ENCODE measurements around the gene OGN. TPM values are rescaled to one million over a fixed set of nuclear protein-coding genes. Genes with fewer than 3 reads are reported as not detected.

Gene OGN
- total and polyA plus RNA-seq, 4 donors = 175 to 803 (median 277) TPM

GRCh38 chr9:92380603-92381002 lies 23.8 kb downstream of the OGN start:
- DNase-seq = no peak

GRCh38 chr9:92378865-92379560 lies 25.4 kb downstream of the OGN start:
- no peak for DNase-seq
- Histone ChIP-seq H3K4me3 (ENCODE audit: low read length in 2 of 2) (no peak overlapping the region), H3K4me1 (ENCODE audit: control insufficient read depth in 1 of 2, insufficient read depth in 2 of 2, low read length in 2 of 2) (peaks cover 0 to 3% of the 10 kb centered on the region in 2 donors), H3K27ac (ENCODE audit: low read depth in 1 of 2, low read length in 2 of 2) (no peak overlapping the region), H3K36me3 (ENCODE audit: control insufficient read depth in 1 of 2, insufficient read depth in 2 of 2, low read length in 1 of 2) (no peaks in the 10 kb centered on the region), H3K27me3 (ENCODE audit: control insufficient read depth in 1 of 2, insufficient read depth in 2 of 2, low read length in 1 of 2) (no peaks in the 10 kb centered on the region), H3K9me3 (ENCODE audit: control insufficient read depth, low read length) (no peaks in the 10 kb centered on the region)
- no peak for ATAC-seq (ENCODE audit: low FRiP score)
- WGBS, 2 donors = 78 to 81% methylated on average over 7 of the region's 7 CpGs
- intact Hi-C loops (cut with DNase I) = no loop called here

More at GRCh38 chr9:92380603-92381002, 23.8 kb downstream of the OGN start:
- H3K27ac ChIP-seq (ENCODE audit: low read depth in 1 of 2, low read length in 2 of 2) = no peak overlapping the region
- no peaks in the 10 kb centered on the region for H3K27me3 ChIP-seq (ENCODE audit: control insufficient read depth in 1 of 2, insufficient read depth in 2 of 2, low read length in 1 of 2)
- no peaks in the 10 kb centered on the region for H3K36me3 ChIP-seq (ENCODE audit: control insufficient read depth in 1 of 2, insufficient read depth in 2 of 2, low read length in 1 of 2)
- no peak for ATAC-seq (ENCODE audit: low FRiP score)
- no peaks in the 10 kb centered on the region for H3K9me3 ChIP-seq (ENCODE audit: control insufficient read depth, low read length)
- 93 to 95% methylated on average over 2 of the region's 2 CpGs for WGBS, 2 donors
- H3K4me1 ChIP-seq (ENCODE audit: control insufficient read depth in 1 of 2, insufficient read depth in 2 of 2, low read length in 2 of 2) = peaks cover 0 to 5% of the 10 kb centered on the region in 2 donors
- intact Hi-C loops (cut with DNase I) = loop anchor here in 1 of 2 donors (5.0 kb wide), 1 partner anchor 33 kb away; no protein-coding TSS in a partner anchor
- H3K4me3 ChIP-seq (ENCODE audit: low read length in 2 of 2) = no peak overlapping the region

GRCh38 chr9:92377876-92378275 lies 26.5 kb downstream of the OGN start:
- Histone ChIP-seq H3K27me3 (ENCODE audit: control insufficient read depth in 1 of 2, insufficient read depth in 2 of 2, low read length in 1 of 2) (no peaks in the 10 kb centered on the region), H3K4me3 (ENCODE audit: low read length in 2 of 2) (no peak overlapping the region), H3K9me3 (ENCODE audit: control insufficient read depth, low read length) (no peaks in the 10 kb centered on the region), H3K27ac (ENCODE audit: low read depth in 1 of 2, low read length in 2 of 2) (no peak overlapping the region), H3K36me3 (ENCODE audit: control insufficient read depth in 1 of 2, insufficient read depth in 2 of 2, low read length in 1 of 2) (no peaks in the 10 kb centered on the region), H3K4me1 (ENCODE audit: control insufficient read depth in 1 of 2, insufficient read depth in 2 of 2, low read length in 2 of 2) (peaks cover 0 to 3% of the 10 kb centered on the region in 2 donors)
- WGBS, 2 donors = 37 to 44% methylated on average over 2 of the region's 2 CpGs
- DNase-seq (no peak), ATAC-seq (ENCODE audit: low FRiP score) (no peak)
- intact Hi-C loops (cut with DNase I) = no loop called here

- Histone ChIP-seq H3K4me3 (ENCODE audit: low read length in 2 of 2) (no peak overlapping the region), H3K4me1 (ENCODE audit: control insufficient read depth in 1 of 2, insufficient read depth in 2 of 2, low read length in 2 of 2) (peaks cover 0 to 3% of the 10 kb centered on the region in 2 donors), H3K9me3 (ENCODE audit: control insufficient read depth, low read length) (no peaks in the 10 kb centered on the region), H3K27ac (ENCODE audit: low read depth in 1 of 2, low read length in 2 of 2) (no peak overlapping the region), H3K36me3 (ENCODE audit: control insufficient read depth in 1 of 2, insufficient read depth in 2 of 2, low read length in 1 of 2) (no peaks in the 10 kb centered on the region), H3K27me3 (ENCODE audit: control insufficient read depth in 1 of 2, insufficient read depth in 2 of 2, low read length in 1 of 2) (no peaks in the 10 kb centered on the region)
- no peak for DNase-seq
- WGBS, 2 donors = 98% methylated on average over 2 of the region's 2 CpGs
- ATAC-seq (ENCODE audit: low FRiP score) = no peak
- intact Hi-C loops (cut with DNase I) = no loop called here
Measured at GRCh38 chr9:92373167-92373566, 31.2 kb downstream of the OGN start.

GRCh38 chr9:92369075-92369474 lies 35.3 kb downstream of the OGN start:
- no peaks in the 10 kb centered on the region for H3K4me1 ChIP-seq (ENCODE audit: control insufficient read depth in 1 of 2, insufficient read depth in 2 of 2, low read length in 2 of 2)
- DNase-seq (no peak), ATAC-seq (ENCODE audit: low FRiP score) (no peak)
- no peaks in the 10 kb centered on the region for H3K36me3 ChIP-seq (ENCODE audit: control insufficient read depth in 1 of 2, insufficient read depth in 2 of 2, low read length in 1 of 2)
- H3K4me3 ChIP-seq (ENCODE audit: low read length in 2 of 2) = no peak overlapping the region
- WGBS, 2 donors = 51 to 69% methylated on average over 2 of the region's 2 CpGs
- H3K27ac ChIP-seq (ENCODE audit: low read depth in 1 of 2, low read length in 2 of 2) = no peak overlapping the region
- no peaks in the 10 kb centered on the region for H3K27me3 ChIP-seq (ENCODE audit: control insufficient read depth in 1 of 2, insufficient read depth in 2 of 2, low read length in 1 of 2)
- intact Hi-C loops (cut with DNase I) = no loop called here
- no peaks in the 10 kb centered on the region for H3K9me3 ChIP-seq (ENCODE audit: control insufficient read depth, low read length)

GRCh38 chr9:92360083-92360482 lies 44.3 kb downstream of the OGN start:
- Histone ChIP-seq H3K36me3 (ENCODE audit: control insufficient read depth in 1 of 2, insufficient read depth in 2 of 2, low read length in 1 of 2) (no peaks in the 10 kb centered on the region), H3K4me3 (ENCODE audit: low read length in 2 of 2) (no peak overlapping the region), H3K4me1 (ENCODE audit: control insufficient read depth in 1 of 2, insufficient read depth in 2 of 2, low read length in 2 of 2) (peaks cover 0 to 4% of the 10 kb centered on the region in 2 donors), H3K9me3 (ENCODE audit: control insufficient read depth, low read length) (no peaks in the 10 kb centered on the region), H3K27ac (ENCODE audit: low read depth in 1 of 2, low read length in 2 of 2) (no peak overlapping the region), H3K27me3 (ENCODE audit: control insufficient read depth in 1 of 2, insufficient read depth in 2 of 2, low read length in 1 of 2) (no peaks in the 10 kb centered on the region)
- ATAC-seq (ENCODE audit: low FRiP score) = no peak
- intact Hi-C loops (cut with DNase I) = no loop called here
- 52 to 54% methylated on average over 3 of the region's 3 CpGs for WGBS, 2 donors
- no peak for DNase-seq

- Histone ChIP-seq H3K4me1 (ENCODE audit: control insufficient read depth in 1 of 2, insufficient read depth in 2 of 2, low read length in 2 of 2) (peaks cover 0 to 4% of the 10 kb centered on the region in 2 donors), H3K36me3 (ENCODE audit: control insufficient read depth in 1 of 2, insufficient read depth in 2 of 2, low read length in 1 of 2) (no peaks in the 10 kb centered on the region), H3K27me3 (ENCODE audit: control insufficient read depth in 1 of 2, insufficient read depth in 2 of 2, low read length in 1 of 2) (no peaks in the 10 kb centered on the region), H3K27ac (ENCODE audit: low read depth in 1 of 2, low read length in 2 of 2) (no peak overlapping the region), H3K4me3 (ENCODE audit: low read length in 2 of 2) (no peak overlapping the region), H3K9me3 (ENCODE audit: control insufficient read depth, low read length) (no peaks in the 10 kb centered on the region)
- ATAC-seq (ENCODE audit: low FRiP score) = no peak
- intact Hi-C loops (cut with DNase I) = no loop called here
- no peak for DNase-seq
- WGBS, 2 donors = 21 to 24% methylated on average over 2 of the region's 2 CpGs
Measured at GRCh38 chr9:92359394-92359995, 44.9 kb downstream of the OGN start.

- Histone ChIP-seq H3K36me3 (ENCODE audit: control insufficient read depth in 1 of 2, insufficient read depth in 2 of 2, low read length in 1 of 2) (no peaks in the 10 kb centered on the region), H3K4me3 (ENCODE audit: low read length in 2 of 2) (no peak overlapping the region), H3K9me3 (ENCODE audit: control insufficient read depth, low read length) (no peaks in the 10 kb centered on the region), H3K27ac (ENCODE audit: low read depth in 1 of 2, low read length in 2 of 2) (no peak overlapping the region), H3K4me1 (ENCODE audit: control insufficient read depth in 1 of 2, insufficient read depth in 2 of 2, low read length in 2 of 2) (no peaks in the 10 kb centered on the region), H3K27me3 (ENCODE audit: control insufficient read depth in 1 of 2, insufficient read depth in 2 of 2, low read length in 1 of 2) (no peaks in the 10 kb centered on the region)
- no peak for ATAC-seq (ENCODE audit: low FRiP score)
- 81 to 82% methylated on average over 6 of the region's 6 CpGs for WGBS, 2 donors
- DNase-seq = no peak
- intact Hi-C loops (cut with DNase I) = loop anchor here in 1 of 2 donors (5.0 kb wide), 1 partner anchor 34 kb away; no protein-coding TSS in a partner anchor
Measured at GRCh38 chr9:92353051-92353450, 51.3 kb downstream of the OGN start.

- peak overlapping the region; percentile 51 to 54 for H3K27ac ChIP-seq (ENCODE audit: low read depth in 1 of 2, low read length in 2 of 2)
- ATAC-seq (ENCODE audit: low FRiP score) = no peak
Measured at GRCh38 chr9:92350740-92351133, 53.6 kb downstream of the OGN start.

More at GRCh38 chr9:92350740-92351133, 53.6 kb downstream of the OGN start:
- no peak overlapping the region for H3K4me3 ChIP-seq (ENCODE audit: low read length in 2 of 2)
- no peaks in the 10 kb centered on the region for H3K9me3 ChIP-seq (ENCODE audit: control insufficient read depth, low read length)
- no peaks in the 10 kb centered on the region for H3K27me3 ChIP-seq (ENCODE audit: control insufficient read depth in 1 of 2, insufficient read depth in 2 of 2, low read length in 1 of 2)
- H3K4me1 ChIP-seq (ENCODE audit: control insufficient read depth in 1 of 2, insufficient read depth in 2 of 2, low read length in 2 of 2) = peaks cover 0 to 2% of the 10 kb centered on the region in 2 donors
- no peak for DNase-seq
- intact Hi-C loops (cut with DNase I) = loop anchor here in 1 of 2 donors (5.0 kb wide), 1 partner anchor 37 kb away; no protein-coding TSS in a partner anchor
- no peaks in the 10 kb centered on the region for H3K36me3 ChIP-seq (ENCODE audit: control insufficient read depth in 1 of 2, insufficient read depth in 2 of 2, low read length in 1 of 2)
